Transverse colon (tissue), 4 donors: ENCODE measurements around the gene FGF7.

Experiments
- CTCF ChIP-seq, 5 experiments: fragments of 200-600 bp in 3 of 5; fragments of 450-650 bp in 2 of 5; sonication (generic) in 3 of 5; IDR thresholded peaks; 1 replicate in 2 of 5; 2 replicates in 3 of 5; pipeline ENCODE4 v1.5.1; 2016 to 2017; ENCODE audit warnings: antibody characterized with exemption in 5 of 5, inconsistent platforms in 3 of 5, mild to moderate bottlenecking in 2 of 5, moderate library complexity in 1 of 5
- EP300 ChIP-seq: sonication (generic); formaldehyde crosslinking; IDR thresholded peaks from one replicate; pipeline ENCODE4 v1.6.1; 2017; ENCODE audit warnings: antibody characterized with exemption, low read depth
- POLR2A ChIP-seq: fragments of 450-650 bp; IDR thresholded peaks from one replicate; pipeline ENCODE4 v1.6.1; 2016; ENCODE audit warnings: antibody characterized with exemption, mild to moderate bottlenecking, moderate library complexity
- POLR2AphosphoS5 ChIP-seq, 3 donors: sonication (generic); formaldehyde crosslinking; IDR thresholded peaks; one replicate each; pipeline ENCODE4 v1.6.1; 2016; ENCODE audit warnings: antibody characterized with exemption in 3 of 3

GRCh38 chr15:49468481-49468839 is 45.4 kb downstream of the FGF7 start:
- TF ChIP-seq POLR2A, result no peak
- no peak for TF ChIP-seq CTCF (IDR thresholded peaks at IDR 0.05)
- no peak for TF ChIP-seq POLR2AphosphoS5 (IDR thresholded peaks at IDR 0.05)
- no peak for TF ChIP-seq EP300
